ENCODE data around the gene KLHL29.
"Not testable (repeated sequence)": the region's sequence is repeated elsewhere in the genome, so short reads cannot be mapped to it uniquely, and the experiment has no call there.

Gene KLHL29

GRCh38 chr2:23719716-23720115 lies 334.7 kb downstream of the KLHL29 start:
- DNase-seq (ENCODE audit: low read depth, low spot score): no peak

- DNase-seq (ENCODE audit: low read depth, low spot score): no peak
These were observed 335.9 kb downstream of the KLHL29 start for GRCh38 chr2:23720705-23721453.

- DNase-seq (ENCODE audit: low read depth, low spot score): no peak
These were observed 336.5 kb downstream of the KLHL29 start for GRCh38 chr2:23721454-23721826.

- no peak for DNase-seq (ENCODE audit: low read depth, low spot score)
These were observed 337.3 kb downstream of the KLHL29 start for GRCh38 chr2:23722255-23722654.

GRCh38 chr2:23723029-23723428 lies 338.1 kb downstream of the KLHL29 start:
- not testable (repeated sequence) for DNase-seq (ENCODE audit: low read depth, low spot score)

GRCh38 chr2:23734416-23734815 lies 349.4 kb downstream of the KLHL29 start:
- no peak for DNase-seq (ENCODE audit: low read depth, low spot score)

- DNase-seq (ENCODE audit: low read depth, low spot score): not testable (repeated sequence)
These were observed 351.8 kb downstream of the KLHL29 start for GRCh38 chr2:23736783-23737182.

GRCh38 chr2:23745068-23745725 lies 360.2 kb downstream of the KLHL29 start:
- DNase-seq (ENCODE audit: low read depth, low spot score): no peak

- DNase-seq (ENCODE audit: low read depth, low spot score): peak; percentile 32
These were observed 360.7 kb downstream of the KLHL29 start for GRCh38 chr2:23745726-23746105.

- DNase-seq (ENCODE audit: low read depth, low spot score): no peak
These were observed 361.3 kb downstream of the KLHL29 start for GRCh38 chr2:23746141-23746863.

GRCh38 chr2:23751747-23752265 lies 366.8 kb downstream of the KLHL29 start:
- DNase-seq (ENCODE audit: low read depth, low spot score): no peak

- DNase-seq (ENCODE audit: low read depth, low spot score): no peak
These were observed 368.5 kb downstream of the KLHL29 start for GRCh38 chr2:23753291-23754010.

GRCh38 chr2:23754970-23755369 lies 370.0 kb downstream of the KLHL29 start:
- no peak for DNase-seq (ENCODE audit: low read depth, low spot score)

GRCh38 chr2:23756593-23757292 lies 371.8 kb downstream of the KLHL29 start:
- no peak for DNase-seq (ENCODE audit: low read depth, low spot score)

GRCh38 chr2:23757686-23758433 lies 372.9 kb downstream of the KLHL29 start:
- DNase-seq (ENCODE audit: low read depth, low spot score): no peak
